Muscle layer of colon (tissue), 2 donors: ENCODE measurements around the gene HOXA11.
A peak's percentile ranks its signal among the peaks of the same experiment; 100 is the strongest.

Source experiments
- H3K27ac ChIP-seq: one replicate; pipeline ENCODE4 v1.7.0; 2013; ENCODE audit warnings: low read depth, mild to moderate bottlenecking, low read length, moderate library complexity
- H3K27me3 ChIP-seq, 2 donors: one replicate each; pipeline ENCODE4 v1.7.0; 2013; ENCODE audit warnings: low read length in 2 of 2, mild to moderate bottlenecking in 2 of 2; ENCODE audit not compliant: insufficient read depth in 2 of 2, control insufficient read depth in 1 of 2
- H3K36me3 ChIP-seq: one replicate; pipeline ENCODE4 v1.7.0; 2013; ENCODE audit warnings: mild to moderate bottlenecking, low read length; ENCODE audit not compliant: insufficient read depth
- H3K4me1 ChIP-seq: one replicate; pipeline ENCODE4 v1.7.0; 2013; ENCODE audit warnings: mild to moderate bottlenecking, low read length; ENCODE audit not compliant: insufficient read depth
- H3K4me3 ChIP-seq, 2 donors: one replicate each; pipeline ENCODE4 v1.7.0; 2013; ENCODE audit warnings: low read length in 2 of 2, low read depth in 1 of 2, mild to moderate bottlenecking in 1 of 2, moderate library complexity in 1 of 2
- H3K9ac ChIP-seq: one replicate; pipeline ENCODE4 v1.7.0; 2013; ENCODE audit warnings: low read length
- H3K9me3 ChIP-seq: one replicate; pipeline ENCODE4 v1.7.0; 2013; ENCODE audit warnings: mild to moderate bottlenecking, low read length
- donor health status: abdominal sarcoma.
- donor health status: Adenocarcinoma of cecum.

HOXA11 gene

GRCh38 chr7:27203964-27204594, 19.0 kb upstream of the HOXA11 start:
- H3K9me3 ChIP-seq = no peaks in the 10 kb centered on the region
- no peaks in the 10 kb centered on the region for H3K36me3 ChIP-seq
- H3K27me3 ChIP-seq = peaks cover 74 to 91% of the 10 kb centered on the region in 2 donors
- H3K4me1 ChIP-seq = peaks cover 29% of the 10 kb centered on the region
- H3K4me3 ChIP-seq = no peak overlapping the region
- H3K9ac ChIP-seq = no peak overlapping the region
- H3K27ac ChIP-seq = no peak overlapping the region

GRCh38 chr7:27203365-27203953, 18.4 kb upstream of the HOXA11 start:
- H3K4me1 ChIP-seq = peaks cover 29% of the 10 kb centered on the region
- H3K36me3 ChIP-seq = no peaks in the 10 kb centered on the region
- peaks cover 76 to 92% of the 10 kb centered on the region in 2 donors for H3K27me3 ChIP-seq
- H3K4me3 ChIP-seq = no peak overlapping the region
- H3K27ac ChIP-seq = no peak overlapping the region
- no peaks in the 10 kb centered on the region for H3K9me3 ChIP-seq
- H3K9ac ChIP-seq = no peak overlapping the region

- Histone ChIP-seq H3K9me3 (no peaks in the 10 kb centered on the region), H3K36me3 (no peaks in the 10 kb centered on the region), H3K4me1 (peaks cover 29% of the 10 kb centered on the region), H3K27me3 (peaks cover 76 to 91% of the 10 kb centered on the region in 2 donors), H3K9ac (no peak overlapping the region), H3K4me3 (no peak overlapping the region), H3K27ac (no peak overlapping the region)
These were observed 17.8 kb upstream of the HOXA11 start for GRCh38 chr7:27202862-27203134.

GRCh38 chr7:27202018-27202861, 17.2 kb upstream of the HOXA11 start:
- Histone ChIP-seq H3K27ac (no peak overlapping the region), H3K9ac (no peak overlapping the region), H3K4me1 (peaks cover 29% of the 10 kb centered on the region), H3K4me3 (no peak overlapping the region), H3K36me3 (no peaks in the 10 kb centered on the region), H3K9me3 (no peaks in the 10 kb centered on the region), H3K27me3 (peaks cover 72 to 89% of the 10 kb centered on the region in 2 donors)

DNA sequence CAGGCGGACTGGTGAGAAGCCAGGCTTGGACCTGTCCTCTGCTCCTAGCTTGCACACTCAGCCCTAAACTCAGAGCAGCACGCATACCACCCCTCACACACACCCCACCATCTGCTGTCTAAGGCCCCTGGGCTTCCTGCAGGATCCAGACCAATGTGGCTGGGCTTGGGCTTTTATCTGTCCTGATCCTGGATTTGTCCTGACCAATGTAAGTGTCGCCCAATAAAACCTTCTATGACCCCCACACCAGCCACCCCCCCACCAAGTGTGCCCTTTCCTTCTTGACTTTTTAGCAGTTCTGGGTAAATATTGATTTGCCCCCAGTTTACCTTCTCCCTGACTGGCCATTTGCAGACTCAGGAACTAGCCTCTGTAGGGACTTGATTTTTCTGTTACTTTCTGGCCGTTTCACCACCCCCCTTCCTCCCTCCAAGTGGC, 16.6 kb upstream of the HOXA11 start:
- H3K4me1 ChIP-seq = peaks cover 29% of the 10 kb centered on the region
- no peak overlapping the region for H3K9ac ChIP-seq
- H3K27ac ChIP-seq = no peak overlapping the region
- no peaks in the 10 kb centered on the region for H3K36me3 ChIP-seq
- no peaks in the 10 kb centered on the region for H3K9me3 ChIP-seq
- H3K4me3 ChIP-seq = peak overlapping the region in 1 of 2 donors; percentile 63
- H3K27me3 ChIP-seq = peaks cover 66 to 83% of the 10 kb centered on the region in 2 donors

DNA sequence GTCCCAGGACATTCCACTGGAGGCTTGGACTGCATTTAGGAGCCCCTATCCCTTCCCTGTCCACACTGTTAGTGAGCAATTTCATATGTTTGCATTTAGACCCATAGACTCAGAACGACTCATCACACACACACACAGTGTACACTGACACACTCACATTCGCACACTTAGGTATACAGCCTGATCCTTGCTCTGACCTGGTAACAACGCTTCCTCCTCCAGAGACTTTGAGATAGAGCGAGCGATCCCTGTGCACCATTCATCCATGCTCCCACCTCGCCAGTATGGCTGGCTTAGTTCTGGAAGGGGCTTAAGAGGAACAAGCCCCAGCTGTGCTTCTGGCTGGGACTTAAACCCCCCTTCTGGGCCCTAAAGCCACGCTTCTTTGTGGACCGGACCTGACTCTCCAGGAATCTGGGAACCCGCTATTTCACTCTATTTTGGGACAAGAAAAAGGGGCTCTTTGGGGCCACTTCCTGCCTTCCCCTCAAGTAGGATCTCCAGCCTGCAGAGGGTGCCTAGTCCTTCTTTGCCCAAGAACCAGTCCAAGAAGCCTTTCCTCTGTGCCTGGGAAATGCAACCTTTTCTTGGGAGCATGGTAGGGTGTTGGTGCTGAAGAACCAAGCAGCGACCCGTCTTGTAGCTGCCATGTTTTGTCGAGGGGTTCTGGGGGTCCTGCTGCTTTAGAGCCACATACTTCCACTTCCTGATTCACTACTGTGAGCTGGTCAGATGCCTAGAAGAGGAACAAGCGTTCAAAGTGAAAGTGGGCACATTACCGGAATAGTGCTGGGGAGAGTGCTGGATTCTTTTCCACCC, 15.9 kb upstream of the HOXA11 start:
- peaks cover 60 to 77% of the 10 kb centered on the region in 2 donors for H3K27me3 ChIP-seq
- H3K27ac ChIP-seq = no peak overlapping the region
- H3K9ac ChIP-seq = no peak overlapping the region
- H3K36me3 ChIP-seq = no peaks in the 10 kb centered on the region
- peaks cover 28% of the 10 kb centered on the region for H3K4me1 ChIP-seq
- H3K9me3 ChIP-seq = no peaks in the 10 kb centered on the region
- peak overlapping the region; percentile 58 to 63 for H3K4me3 ChIP-seq

DNA sequence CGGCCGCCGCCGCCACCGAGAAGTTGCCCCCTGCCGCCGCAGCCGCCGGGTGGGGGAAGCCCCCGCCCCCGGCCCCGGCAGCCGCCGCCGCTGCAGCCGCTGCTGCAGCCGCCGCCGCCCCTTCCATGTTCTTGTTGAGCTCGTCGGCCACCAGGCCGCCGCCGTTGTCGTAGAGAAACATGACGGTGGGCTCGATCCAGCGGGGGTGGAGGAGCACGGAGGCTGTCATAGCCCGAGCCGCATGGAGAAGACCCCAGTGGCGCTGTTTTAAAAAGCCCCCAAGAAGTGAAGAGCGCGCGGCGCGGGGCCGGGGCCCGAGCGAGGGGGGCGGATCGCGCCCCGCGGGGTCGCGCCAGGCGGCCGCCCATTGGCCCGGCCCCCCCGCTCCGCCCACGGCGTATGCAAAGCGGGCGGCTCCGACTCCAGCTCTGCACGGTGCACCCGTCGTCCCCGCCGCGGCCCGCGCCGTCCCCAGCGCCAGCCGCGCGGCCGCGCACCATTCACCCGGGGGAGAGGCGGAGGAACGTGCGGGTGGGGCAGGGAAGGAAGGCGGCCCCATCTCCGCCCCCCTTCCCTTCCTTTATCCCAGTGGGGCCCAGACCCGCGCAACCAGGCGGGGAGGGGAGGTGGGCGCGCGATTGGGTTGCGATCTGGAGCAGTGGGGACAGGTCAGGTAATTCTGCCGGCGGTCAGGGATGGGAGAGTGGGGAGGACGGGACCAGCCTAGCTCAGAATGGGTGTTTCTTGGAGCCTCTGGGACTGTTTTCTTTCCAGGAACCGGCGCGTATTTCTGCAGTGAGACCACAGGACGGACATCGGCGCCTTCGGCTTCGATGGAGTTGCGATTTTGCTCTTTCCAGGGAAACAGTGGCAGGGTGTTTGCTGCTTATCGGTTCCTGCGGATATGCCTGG, 15.1 kb upstream of the HOXA11 start, which contains the start of gene HOXA13:
HOXA13 (minus strand) TSS at position 243 of the 912 bp plus-strand sequence; CDS start at position 229, 14 bp downstream.
- Histone ChIP-seq H3K9me3 (no peaks in the 10 kb centered on the region), H3K36me3 (no peaks in the 10 kb centered on the region), H3K27me3 (peaks cover 51 to 68% of the 10 kb centered on the region in 2 donors), H3K27ac (peak within 1 kb of the TSS; percentile 86), H3K9ac (peak within 1 kb of the TSS; percentile 87), H3K4me1 (peaks cover 19% of the 10 kb centered on the region), H3K4me3 (peak within 1 kb of the TSS; percentile 86 to 92)

- Histone ChIP-seq H3K4me1 (peaks cover 13% of the 10 kb centered on the region), H3K27ac (peak overlapping the region; percentile 86), H3K36me3 (no peaks in the 10 kb centered on the region), H3K4me3 (peak overlapping the region; percentile 86 to 92), H3K9ac (peak overlapping the region; percentile 87), H3K27me3 (peaks cover 41 to 58% of the 10 kb centered on the region in 2 donors), H3K9me3 (no peaks in the 10 kb centered on the region)
These were observed 14.1 kb upstream of the HOXA11 start for GRCh38 chr7:27198871-27199801.

DNA sequence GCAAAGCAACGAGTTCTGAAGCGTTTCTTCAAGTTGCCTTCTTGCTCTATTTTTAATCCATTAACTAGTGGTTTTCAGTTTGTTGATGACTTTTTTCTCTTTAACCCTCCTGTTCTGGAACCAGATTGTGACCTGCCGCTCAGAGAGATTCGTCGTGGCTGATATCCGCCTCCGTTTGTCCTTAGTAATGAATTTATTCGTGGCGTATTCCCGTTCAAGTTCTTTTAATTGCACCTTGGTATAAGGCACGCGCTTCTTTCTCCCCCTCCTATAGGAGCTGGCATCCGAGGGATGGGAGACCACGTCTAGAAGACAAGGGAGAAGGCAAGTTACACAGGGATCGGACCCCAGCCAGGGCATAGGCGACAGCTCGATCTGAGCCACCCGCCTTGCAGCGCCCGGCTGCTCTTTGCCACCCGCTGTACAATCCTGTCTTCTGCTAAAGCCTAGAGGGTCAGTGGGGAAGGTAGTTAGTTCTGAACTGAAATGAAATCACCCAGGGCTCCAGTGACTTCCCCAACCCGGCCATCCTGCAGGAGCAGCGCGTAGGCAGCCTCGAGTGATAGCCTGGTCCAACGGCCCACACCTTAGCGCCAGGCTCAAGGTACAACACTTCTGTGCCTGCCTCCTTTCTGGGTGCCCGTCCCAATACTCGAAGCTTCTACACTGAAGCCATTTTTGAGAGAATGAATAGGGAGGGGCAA, 13.3 kb upstream of the HOXA11 start:
- H3K4me1 ChIP-seq = peaks cover 13% of the 10 kb centered on the region
- H3K27me3 ChIP-seq = peaks cover 33 to 50% of the 10 kb centered on the region in 2 donors
- H3K36me3 ChIP-seq = no peaks in the 10 kb centered on the region
- peak overlapping the region; percentile 86 to 92 for H3K4me3 ChIP-seq
- peak overlapping the region; percentile 55 for H3K9ac ChIP-seq
- no peaks in the 10 kb centered on the region for H3K9me3 ChIP-seq
- peak overlapping the region; percentile 86 for H3K27ac ChIP-seq
